Mesothelial cell of epicardium (in vitro differentiated cells): ENCODE data around the gene CST7. TPM values are rescaled to one million over a fixed set of nuclear protein-coding genes. Genes with fewer than 3 reads are reported as not detected.

Experiments used
- DNase-seq, 2 experiments: peaks; one replicate each; pipeline ENCODE4 v3.0.0; 2021; ENCODE audit warnings: low spot score in 2 of 2; ENCODE audit not compliant: unreplicated experiment in 2 of 2
- H3K27ac Mint-ChIP-seq: 2 replicates; pipeline ENCODE4 v1.8.0; 2021; ENCODE audit warnings: mixed read lengths
- H3K27me3 Mint-ChIP-seq: 2 replicates; pipeline ENCODE4 v1.8.0; 2021; ENCODE audit warnings: low read depth, mixed read lengths
- H3K36me3 Mint-ChIP-seq: 2 replicates; pipeline ENCODE4 v1.8.0; 2021; ENCODE audit warnings: mixed read lengths
- H3K4me1 Mint-ChIP-seq: 2 replicates; pipeline ENCODE4 v1.8.0; 2021; ENCODE audit warnings: mixed read lengths
- H3K4me3 Mint-ChIP-seq: 2 replicates; pipeline ENCODE4 v1.8.0; 2021; ENCODE audit warnings: mild to moderate bottlenecking, moderate library complexity, mixed read lengths
- H3K9me3 Mint-ChIP-seq: 2 replicates; pipeline ENCODE4 v1.8.0; 2021; ENCODE audit warnings: mixed read lengths
- CTCF ChIP-seq: fragments of 200-600 bp; sonication (generic); IDR thresholded peaks from one replicate; pipeline ENCODE4 v1.5.0; 2021; ENCODE audit warnings: antibody characterized with exemption; ENCODE audit not compliant: unreplicated experiment
- total RNA-seq: library from RNA; stranded (reverse); gene quantifications from 3 replicates; pipeline ENCODE4 v1.2.1, GENCODE V29; 2021

The CST7 gene
- total RNA-seq, 1 donor from 2014 or later, result not detected

DNA sequence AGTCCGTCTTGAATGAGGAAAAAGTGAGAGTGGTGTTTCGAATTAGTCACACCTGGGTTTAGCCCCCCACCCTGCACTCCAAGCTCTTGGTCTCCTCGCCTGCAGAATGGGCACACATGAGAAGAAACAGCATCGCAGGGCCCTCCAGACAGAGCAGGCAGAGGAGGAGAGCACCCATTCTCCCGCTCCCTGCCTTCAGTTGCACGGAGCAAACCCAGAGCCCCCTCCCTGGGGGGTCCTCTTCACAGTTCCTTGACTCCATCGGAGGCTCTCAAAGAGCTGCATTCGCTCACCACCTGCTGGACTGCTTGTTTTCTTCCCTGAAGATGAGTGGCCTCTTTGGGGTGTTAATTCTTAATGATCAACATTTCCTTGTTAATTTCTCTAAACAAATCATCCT lies 5.1 kb downstream of the CST7 start:
- TF ChIP-seq CTCF, result no peak
- no peaks in the 10 kb centered on the region for H3K4me1 Mint-ChIP-seq
- DNase-seq, result no peak
- peaks cover 4% of the 10 kb centered on the region for H3K27me3 Mint-ChIP-seq
- H3K4me3 Mint-ChIP-seq, result no peak overlapping the region
- no peak overlapping the region for H3K27ac Mint-ChIP-seq
- H3K36me3 Mint-ChIP-seq, result no peaks in the 10 kb centered on the region
- no peaks in the 10 kb centered on the region for H3K9me3 Mint-ChIP-seq

DNA sequence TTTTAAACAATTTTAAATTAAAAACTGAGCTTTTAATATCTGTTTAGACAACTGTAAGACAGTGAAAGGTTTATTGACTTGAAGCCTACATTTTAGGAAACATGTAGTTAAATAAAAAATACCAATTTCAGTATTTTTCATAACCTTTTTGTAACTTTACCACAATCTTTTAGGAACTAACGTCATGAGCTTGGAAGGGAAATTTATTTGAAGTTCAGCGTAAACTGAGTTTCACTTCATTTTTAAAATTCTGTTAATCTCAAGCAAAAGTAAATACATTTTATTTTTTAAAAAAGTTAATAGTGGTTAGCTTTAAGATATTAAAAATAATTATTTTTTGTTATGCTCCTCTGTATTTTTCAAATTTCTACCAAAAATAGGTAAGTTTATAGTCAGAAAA lies 5.5 kb downstream of the CST7 start:
- no peaks in the 10 kb centered on the region for H3K4me1 Mint-ChIP-seq
- no peaks in the 10 kb centered on the region for H3K9me3 Mint-ChIP-seq
- no peak overlapping the region for H3K27ac Mint-ChIP-seq
- no peak for DNase-seq
- no peak for TF ChIP-seq CTCF
- H3K4me3 Mint-ChIP-seq, result no peak overlapping the region
- no peaks in the 10 kb centered on the region for H3K36me3 Mint-ChIP-seq
- H3K27me3 Mint-ChIP-seq, result peaks cover under 1% of the 10 kb centered on the region

GRCh38 chr20:24955045-24955444 lies 6.0 kb downstream of the CST7 start:
- Mint-ChIP-seq H3K9me3 (no peaks in the 10 kb centered on the region), H3K27me3 (no peaks in the 10 kb centered on the region), H3K36me3 (no peaks in the 10 kb centered on the region), H3K4me1 (no peaks in the 10 kb centered on the region), H3K4me3 (no peak overlapping the region), H3K27ac (no peak overlapping the region)
- no peak for TF ChIP-seq CTCF
- no peak for DNase-seq

GRCh38 chr20:24956001-24956841 lies 7.2 kb downstream of the CST7 start:
- Mint-ChIP-seq H3K9me3 (no peaks in the 10 kb centered on the region), H3K27me3 (no peaks in the 10 kb centered on the region), H3K27ac (no peak overlapping the region), H3K4me3 (no peak overlapping the region), H3K36me3 (peaks cover 2% of the 10 kb centered on the region), H3K4me1 (no peaks in the 10 kb centered on the region)
- no peak for DNase-seq
- no peak for TF ChIP-seq CTCF

- Mint-ChIP-seq H3K4me1 (no peaks in the 10 kb centered on the region), H3K27ac (no peak overlapping the region), H3K9me3 (no peaks in the 10 kb centered on the region), H3K36me3 (peaks cover 4% of the 10 kb centered on the region), H3K4me3 (no peak overlapping the region), H3K27me3 (no peaks in the 10 kb centered on the region)
- TF ChIP-seq CTCF, result no peak
- no peak for DNase-seq
Observed at GRCh38 chr20:24957326-24958016, 8.4 kb downstream of the CST7 start.
